GM12872 (cell line): ENCODE data around the gene ZBTB3.

Source experiments
- CTCF ChIP-seq: IDR thresholded peaks from 3 replicates; pipeline ENCODE4 v1.5.1; 2011; ENCODE audit warnings: low read depth, mild to moderate bottlenecking, low read length, moderate library complexity; ENCODE audit not compliant: insufficient read depth

ZBTB3 gene

GRCh38 chr11:62716816-62717215 lies 37.1 kb downstream of the ZBTB3 start:
- no peak for TF ChIP-seq CTCF

- no peak for TF ChIP-seq CTCF
These were observed 37.8 kb downstream of the ZBTB3 start for GRCh38 chr11:62716206-62716605.

- no peak for TF ChIP-seq CTCF
These were observed 38.5 kb downstream of the ZBTB3 start for GRCh38 chr11:62715150-62716130.

GRCh38 chr11:62713343-62713742 lies 40.6 kb downstream of the ZBTB3 start:
- no peak for TF ChIP-seq CTCF

- TF ChIP-seq CTCF: no peak
These were observed 41.1 kb downstream of the ZBTB3 start for GRCh38 chr11:62712861-62713260.

- TF ChIP-seq CTCF: no peak
These were observed 41.6 kb downstream of the ZBTB3 start for GRCh38 chr11:62712276-62712812.

- TF ChIP-seq CTCF: no peak
These were observed 44.0 kb downstream of the ZBTB3 start for GRCh38 chr11:62710001-62710345.
